ENCODE data around the gene PDSS2.

PDSS2 gene

DNA sequence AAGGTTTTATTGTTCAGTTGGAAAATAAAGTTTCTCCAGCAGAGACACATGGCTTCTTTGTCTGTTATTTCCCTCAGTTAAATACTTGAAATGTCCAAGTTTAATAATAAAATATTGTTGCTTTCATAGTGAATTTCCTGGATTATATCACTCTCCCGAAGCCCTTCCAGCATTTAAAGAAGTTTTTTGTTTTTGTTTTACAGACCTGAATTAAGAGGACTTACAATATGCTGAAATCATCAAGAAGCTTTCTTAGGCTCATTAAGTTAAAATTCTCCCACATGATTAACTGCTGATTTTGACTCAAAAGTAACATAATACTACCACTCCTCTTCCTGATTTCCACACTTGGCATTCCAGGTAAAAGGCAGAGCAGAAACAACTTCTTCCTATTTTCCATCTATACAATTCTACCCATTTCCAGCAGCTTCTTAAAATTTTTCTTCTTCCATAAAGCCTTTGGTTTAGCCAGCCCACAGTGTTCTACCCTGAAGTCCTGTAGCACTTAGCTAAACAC, 35.8 kb downstream of the PDSS2 start:
- Histone ChIP-seq H3K27ac (ENCODE audit: low read length) (no peak overlapping the region), H3K4me2 (ENCODE audit: low read length) (no peak overlapping the region), H3K9me3 (ENCODE audit: insufficient read depth, low read length) (no peaks in the 10 kb centered on the region), H3K27me3 (ENCODE audit: low read depth, low read length) (no peaks in the 10 kb centered on the region), H3K9ac (ENCODE audit: low read length) (no peak overlapping the region), H3K4me3 (ENCODE audit: low read length) (no peak overlapping the region), H3K79me2 (ENCODE audit: low read length) (no peaks in the 10 kb centered on the region), H4K20me1 (ENCODE audit: insufficient read depth, low read length) (no peaks in the 10 kb centered on the region), H2AFZ (ENCODE audit: low read depth, low read length) (no peak overlapping the region), H3K36me3 (replicated peaks; ENCODE audit: low read depth, low read length) (no peaks in the 10 kb centered on the region), H3K4me1 (ENCODE audit: low read length) (no peaks in the 10 kb centered on the region)
- TF ChIP-seq CTCF (IDR thresholded peaks at IDR 0.05; ENCODE audit: low read depth, low read length) (no peak), EZH2phosphoT487 (IDR thresholded peaks at IDR 0.05; ENCODE audit: low read depth) (no peak)

DNA sequence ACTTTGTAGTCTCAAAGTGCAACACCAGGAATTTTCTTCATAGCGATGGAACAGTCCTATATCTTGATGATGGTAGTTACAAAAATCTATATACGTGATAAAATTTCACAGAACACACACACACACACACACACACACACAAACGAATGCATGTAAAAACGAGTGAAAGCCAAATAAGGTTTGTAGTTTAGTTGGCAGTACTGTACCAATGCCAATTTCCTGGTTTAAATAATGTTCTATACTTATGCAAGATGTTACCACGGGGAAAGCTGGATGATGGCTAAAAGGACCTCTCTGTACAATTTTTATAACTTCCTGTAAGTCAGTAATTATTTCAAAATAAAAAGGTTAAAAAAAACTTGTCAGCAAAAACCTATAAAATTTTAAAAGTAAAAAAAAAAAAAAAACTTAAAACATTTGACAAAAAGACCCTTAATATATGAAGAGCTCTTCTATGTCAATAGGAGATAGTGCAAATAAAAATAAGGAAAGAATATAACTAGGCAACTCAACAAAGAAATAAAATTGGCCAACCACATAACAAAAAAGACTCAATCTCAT, 37.6 kb downstream of the PDSS2 start:
- Histone ChIP-seq H4K20me1 (ENCODE audit: insufficient read depth, low read length) (no peaks in the 10 kb centered on the region), H3K4me3 (ENCODE audit: low read length) (no peak overlapping the region), H3K4me1 (ENCODE audit: low read length) (no peaks in the 10 kb centered on the region), H2AFZ (ENCODE audit: low read depth, low read length) (no peak overlapping the region), H3K4me2 (ENCODE audit: low read length) (no peak overlapping the region), H3K9me3 (ENCODE audit: insufficient read depth, low read length) (no peaks in the 10 kb centered on the region), H3K9ac (ENCODE audit: low read length) (no peak overlapping the region), H3K79me2 (ENCODE audit: low read length) (no peaks in the 10 kb centered on the region), H3K27ac (ENCODE audit: low read length) (no peak overlapping the region), H3K27me3 (ENCODE audit: low read depth, low read length) (no peaks in the 10 kb centered on the region), H3K36me3 (replicated peaks; ENCODE audit: low read depth, low read length) (no peaks in the 10 kb centered on the region)
- TF ChIP-seq EZH2phosphoT487 (IDR thresholded peaks at IDR 0.05; ENCODE audit: low read depth) = no peak
- TF ChIP-seq CTCF (IDR thresholded peaks at IDR 0.05; ENCODE audit: low read depth, low read length) = no peak

DNA sequence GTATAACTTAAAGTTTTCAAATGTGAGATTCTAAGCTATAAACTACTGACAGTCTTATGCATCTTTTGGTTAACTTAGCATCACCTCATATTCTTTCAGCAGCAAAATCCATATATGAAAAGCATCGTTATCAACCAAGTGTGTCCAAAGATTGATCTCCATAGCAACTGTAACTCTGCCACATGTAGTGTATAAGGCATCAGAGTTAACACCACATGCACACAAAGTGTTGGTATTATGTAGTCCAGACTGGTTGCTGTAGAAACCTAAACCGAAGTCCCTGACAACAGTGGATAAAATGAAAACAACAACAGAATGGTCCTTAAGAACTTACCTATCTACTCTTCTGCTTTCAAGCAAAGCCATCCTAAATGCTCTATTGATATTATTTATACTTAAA, 39.6 kb downstream of the PDSS2 start:
- Histone ChIP-seq H3K4me1 (ENCODE audit: low read length) (no peaks in the 10 kb centered on the region), H3K9me3 (ENCODE audit: insufficient read depth, low read length) (no peaks in the 10 kb centered on the region), H3K27me3 (ENCODE audit: low read depth, low read length) (no peaks in the 10 kb centered on the region), H3K79me2 (ENCODE audit: low read length) (no peaks in the 10 kb centered on the region), H3K36me3 (replicated peaks; ENCODE audit: low read depth, low read length) (no peaks in the 10 kb centered on the region), H3K27ac (ENCODE audit: low read length) (no peak overlapping the region), H3K9ac (ENCODE audit: low read length) (no peak overlapping the region), H4K20me1 (ENCODE audit: insufficient read depth, low read length) (no peaks in the 10 kb centered on the region), H2AFZ (ENCODE audit: low read depth, low read length) (no peak overlapping the region), H3K4me2 (ENCODE audit: low read length) (no peak overlapping the region), H3K4me3 (ENCODE audit: low read length) (no peak overlapping the region)
- TF ChIP-seq CTCF (IDR thresholded peaks at IDR 0.05; ENCODE audit: low read depth, low read length) (no peak), EZH2phosphoT487 (IDR thresholded peaks at IDR 0.05; ENCODE audit: low read depth) (no peak)

DNA sequence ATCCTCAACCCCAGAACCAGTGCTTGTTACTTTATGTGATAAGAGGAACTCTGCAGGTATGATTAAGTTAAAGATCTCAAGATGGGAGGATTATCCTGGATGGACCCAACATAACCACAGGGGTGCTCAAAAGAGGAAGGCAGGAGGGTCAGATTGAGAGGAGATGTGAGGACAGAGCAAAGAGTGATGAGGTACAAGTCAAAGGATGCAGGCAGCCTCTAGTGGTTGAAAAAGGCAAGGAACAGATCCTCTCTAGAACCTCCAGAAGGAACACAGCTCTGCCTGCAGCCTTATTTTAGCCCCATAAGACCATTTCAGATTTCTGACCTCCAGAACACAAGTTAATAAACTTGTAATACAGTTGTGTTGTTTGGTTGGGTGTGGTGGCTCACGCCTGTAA, 41.2 kb downstream of the PDSS2 start:
- H3K79me2 ChIP-seq (ENCODE audit: low read length) = no peaks in the 10 kb centered on the region
- H3K36me3 ChIP-seq (replicated peaks; ENCODE audit: low read depth, low read length) = no peaks in the 10 kb centered on the region
- no peaks in the 10 kb centered on the region for H3K27me3 ChIP-seq (ENCODE audit: low read depth, low read length)
- H3K4me1 ChIP-seq (ENCODE audit: low read length) = no peaks in the 10 kb centered on the region
- H3K9ac ChIP-seq (ENCODE audit: low read length) = no peak overlapping the region
- H3K4me2 ChIP-seq (ENCODE audit: low read length) = no peak overlapping the region
- H3K27ac ChIP-seq (ENCODE audit: low read length) = no peak overlapping the region
- no peaks in the 10 kb centered on the region for H3K9me3 ChIP-seq (ENCODE audit: insufficient read depth, low read length)
- H3K4me3 ChIP-seq (ENCODE audit: low read length) = no peak overlapping the region
- no peaks in the 10 kb centered on the region for H4K20me1 ChIP-seq (ENCODE audit: insufficient read depth, low read length)
- TF ChIP-seq CTCF (IDR thresholded peaks at IDR 0.05; ENCODE audit: low read depth, low read length) (peak; percentile 28), EZH2phosphoT487 (IDR thresholded peaks at IDR 0.05; ENCODE audit: low read depth) (no peak)
- no peak overlapping the region for H2AFZ ChIP-seq (ENCODE audit: low read depth, low read length)
